Heart left ventricle (tissue), 13 donors: ENCODE data around the gene MZT2A.

Experiments used
- CTCF ChIP-seq, 12 donors: fragments of 200-600 bp; sonication (generic) in 4 of 12; IDR thresholded peaks; one replicate each; pipeline versions ENCODE4 v1.5.0 to v1.8.0; 2018 to 2022; ENCODE audit warnings: antibody characterized with exemption in 12 of 12, mild to moderate bottlenecking in 5 of 12
- POLR2A ChIP-seq, 2 donors: fragments of 450-650 bp; IDR thresholded peaks; one replicate each; pipeline ENCODE4 v1.6.1; 2017; ENCODE audit warnings: antibody characterized with exemption in 2 of 2, mild to moderate bottlenecking in 2 of 2, moderate library complexity in 2 of 2
- donor health status: ischemic (EF 13 %, LVEDD 7.1; RV severe dilation, severe dysfunction).
- donor health status: DM: no; HTN: yes; CAD: no.
- donor health status: DM: no; HTN: no; CAD: no.
- donor health status: ischemic (EF 25% LVEDD 6.9; RV normal size, moderate dysfunction).
- donor health status: ischemic (EF 25% LVEDD 5.7; RV mildly dilated, moderate dysfunction).
- donor health status: ischemic (EF 35%, LVEDD 5.7; RV mildly dilated, moderate dysfunction).
- donor health status: nonischemic (EF 11% LVEDD 7.7; RV severe dilation, severe dysfunction).
- donor health status: DM: yes; HTN: yes; CAD: no.
- donor health status: PGD.
- donor health status: ischemic (EF 29% LVEDD 5.4; RV normal size, mild dysfunction).
- donor health status: nonischemic (EF 23%, LVEDD 6.1; RV moderate dilation, normal function).

- no peak for TF ChIP-seq CTCF (IDR thresholded peaks at IDR 0.05)
- TF ChIP-seq POLR2A (IDR thresholded peaks at IDR 0.05): no peak
Observed at GRCh38 chr2:131509615-131510014, 17.4 kb upstream of the MZT2A start.
